ENCODE data around the gene PCYT2.

The PCYT2 gene

DNA sequence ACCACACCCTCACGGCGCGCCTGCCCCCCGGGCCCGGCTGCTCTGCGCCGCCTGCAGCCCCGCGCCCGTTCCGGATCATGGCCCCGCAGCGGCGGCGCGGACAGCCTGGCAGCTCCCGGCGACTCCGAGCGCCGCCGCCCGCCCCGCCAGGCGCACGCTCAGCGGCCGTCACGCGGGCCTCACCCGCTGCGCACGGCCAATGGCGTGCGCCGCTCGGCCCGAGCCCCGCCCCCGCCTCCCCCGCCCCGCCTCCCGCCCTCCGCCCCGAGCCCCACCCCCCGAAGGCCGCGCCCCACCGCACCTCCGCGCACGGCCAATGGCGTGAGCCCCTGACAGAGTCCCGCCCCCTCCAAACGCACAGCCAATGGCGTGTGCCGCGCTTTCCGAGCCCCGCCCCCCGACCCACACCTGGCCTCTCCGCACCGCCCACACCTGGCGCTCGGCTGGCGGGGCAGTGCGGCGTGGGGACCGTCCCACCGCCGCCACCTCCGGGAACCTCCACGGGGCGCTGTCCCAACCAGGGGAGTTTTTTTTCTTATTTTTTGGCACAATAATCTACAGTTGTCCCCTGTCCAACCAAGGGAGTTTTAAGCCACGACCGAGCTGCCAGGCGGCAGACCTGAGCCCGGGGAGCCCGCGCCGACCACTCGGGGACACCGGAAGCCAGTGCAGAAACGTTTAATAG, at the start of gene PCYT2:
Gene PCYT2 (minus strand): TSS at position 123 of the 685 bp plus-strand sequence. CDS start 44 bp downstream, at position 79.
- TF ChIP-seq, protein P1, sequence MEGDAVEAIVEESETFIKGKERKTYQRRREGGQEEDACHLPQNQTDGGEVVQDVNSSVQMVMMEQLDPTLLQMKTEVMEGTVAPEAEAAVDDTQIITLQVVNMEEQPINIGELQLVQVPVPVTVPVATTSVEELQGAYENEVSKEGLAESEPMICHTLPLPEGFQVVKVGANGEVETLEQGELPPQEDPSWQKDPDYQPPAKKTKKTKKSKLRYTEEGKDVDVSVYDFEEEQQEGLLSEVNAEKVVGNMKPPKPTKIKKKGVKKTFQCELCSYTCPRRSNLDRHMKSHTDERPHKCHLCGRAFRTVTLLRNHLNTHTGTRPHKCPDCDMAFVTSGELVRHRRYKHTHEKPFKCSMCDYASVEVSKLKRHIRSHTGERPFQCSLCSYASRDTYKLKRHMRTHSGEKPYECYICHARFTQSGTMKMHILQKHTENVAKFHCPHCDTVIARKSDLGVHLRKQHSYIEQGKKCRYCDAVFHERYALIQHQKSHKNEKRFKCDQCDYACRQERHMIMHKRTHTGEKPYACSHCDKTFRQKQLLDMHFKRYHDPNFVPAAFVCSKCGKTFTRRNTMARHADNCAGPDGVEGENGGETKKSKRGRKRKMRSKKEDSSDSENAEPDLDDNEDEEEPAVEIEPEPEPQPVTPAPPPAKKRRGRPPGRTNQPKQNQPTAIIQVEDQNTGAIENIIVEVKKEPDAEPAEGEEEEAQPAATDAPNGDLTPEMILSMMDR (IDR thresholded peaks at IDR 0.05; ENCODE audit: extremely low read depth, missing control alignments), result no peak
- DNase-seq (ENCODE audit: low spot score), result peak; percentile 100

- TF ChIP-seq, protein P1 (IDR thresholded peaks at IDR 0.05; ENCODE audit: extremely low read depth, missing control alignments), result no peak
These were observed 49.1 kb upstream of the PCYT2 start for GRCh38 chr17:81960130-81960958.

GRCh38 chr17:81959362-81960129, 48.3 kb upstream of the PCYT2 start:
- DNase-seq (ENCODE audit: low spot score), result peak; percentile 96
- TF ChIP-seq, protein P1 (IDR thresholded peaks at IDR 0.05; ENCODE audit: extremely low read depth, missing control alignments), result peak; percentile 100

More at GRCh38 chr17:81960130-81960958, 49.1 kb upstream of the PCYT2 start:
- no peak for DNase-seq (ENCODE audit: low spot score)

GRCh38 chr17:81958633-81959342, 47.6 kb upstream of the PCYT2 start:
- TF ChIP-seq, protein P1 (IDR thresholded peaks at IDR 0.05; ENCODE audit: extremely low read depth, missing control alignments), result no peak
- DNase-seq (ENCODE audit: low spot score), result no peak

DNA sequence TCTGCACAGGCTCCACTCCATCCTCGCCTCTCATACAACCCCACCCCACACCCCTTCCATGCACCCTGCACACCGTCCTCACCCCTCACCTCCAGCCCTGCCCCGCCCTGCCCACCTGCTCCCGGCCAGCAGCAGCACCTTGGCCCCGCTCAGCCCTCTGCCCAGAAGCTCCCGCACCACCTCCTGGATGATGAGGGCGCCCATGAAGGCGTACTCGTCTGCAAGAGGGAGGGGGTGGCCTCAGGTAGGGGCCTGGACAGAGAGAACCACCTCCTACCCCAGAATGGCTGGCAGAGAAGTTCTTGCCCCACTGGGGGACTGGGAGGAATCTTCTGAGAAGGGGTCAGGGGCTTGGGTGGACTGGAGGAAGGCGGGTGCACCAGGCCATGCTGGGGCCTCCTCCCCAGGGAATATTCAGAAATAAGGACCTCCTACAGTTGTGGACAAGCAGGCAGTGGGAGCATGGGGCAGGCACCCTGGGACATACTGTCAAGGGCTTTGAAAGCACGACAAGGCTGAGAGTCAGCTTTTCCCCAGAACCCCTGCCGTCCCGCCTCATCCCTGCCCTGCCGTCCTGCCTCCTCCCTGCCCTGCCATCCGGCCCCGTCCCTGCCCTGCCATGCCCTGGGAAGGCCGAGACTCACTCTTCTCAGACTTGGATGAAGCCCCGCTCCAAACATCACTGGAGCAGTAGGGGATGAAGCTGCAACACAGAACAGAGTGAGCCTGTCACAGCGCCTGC, 46.7 kb upstream of the PCYT2 start:
- no peak for DNase-seq (ENCODE audit: low spot score)
- TF ChIP-seq, protein P1 (IDR thresholded peaks at IDR 0.05; ENCODE audit: extremely low read depth, missing control alignments), result no peak
